Measurements from ENCODE around the gene MYO1G. TPM values are rescaled to one million over a fixed set of nuclear protein-coding genes. Genes with fewer than 3 reads are reported as not detected.
A peak's percentile ranks its signal among the peaks of the same experiment; 100 is the strongest.

Gene MYO1G
- total RNA-seq, 1 experiment from 2014 or later: 0.41 TPM

DNA sequence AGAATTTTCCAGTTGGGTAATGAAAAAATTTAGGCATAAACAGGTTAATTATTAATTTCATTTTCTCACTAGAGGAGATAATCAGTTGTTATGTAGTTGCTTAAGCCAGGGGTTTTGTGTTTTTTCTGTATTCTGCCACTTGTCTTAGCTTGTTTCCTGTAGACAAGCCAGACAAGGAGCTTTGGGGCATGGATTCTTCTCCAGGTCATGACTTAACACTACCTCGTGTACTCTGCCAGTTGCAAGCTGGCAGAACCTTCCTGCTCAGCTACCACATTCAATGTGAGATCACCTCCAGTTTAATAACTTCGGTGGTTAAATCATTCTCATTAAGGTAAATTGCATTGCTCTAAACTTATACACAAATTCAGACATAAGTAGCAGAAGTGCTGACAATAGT, 23.0 kb upstream of the MYO1G start:
- H3K36me3 ChIP-seq (ENCODE audit: control insufficient read depth, insufficient read depth, low read length): peaks cover 5% of the 10 kb centered on the region; the same call in 1 of the 2 replicates
- ATAC-seq: no peak
- intact Hi-C loops (cut with micrococcal nuclease; ENCODE audit: unreplicated experiment): no loop called here
- no peaks in the 10 kb centered on the region for H3K27me3 ChIP-seq (ENCODE audit: control insufficient read depth, insufficient read depth, low read length)
- peak overlapping the region in 1 of 2 experiments; percentile 79; a peak in 1 of 4 replicates for H3K4me3 ChIP-seq (ENCODE audit: low read depth in 2 of 2, low read length in 2 of 2)
- no peak overlapping the region for H3K27ac ChIP-seq (ENCODE audit: low read length)
- ChIA-PET CTCF (no interaction called here), POLR2A (interaction anchor here (0.6 kb wide), 2 partner anchors 52 to 834 kb away, joined by 3 to 4 read pairs; no protein-coding TSS in a partner anchor)
- no peak for DNase-seq (ENCODE audit: low read depth, low spot score)
- BruUV-seq (replicated peaks): no TSS peak
- H3K4me1 ChIP-seq (ENCODE audit: control insufficient read depth, insufficient read depth, low read length): peaks cover 9% of the 10 kb centered on the region
- in situ Hi-C loops (cut with HindIII; ENCODE audit: low pct_unique_long_range_greater_than_20kb, low sequenced_read_pairs): no loop called here
- TF ChIP-seq POLR2AphosphoS5 (IDR thresholded peaks at IDR 0.05; ENCODE audit: low read depth, low read length): no peak
- TF ChIP-seq REST (IDR thresholded peaks at IDR 0.05; ENCODE audit: insufficient read depth in 1 of 2, low read depth in 2 of 2, low read length in 1 of 2): no peak
- no peak for TF ChIP-seq TCF7L2 (IDR thresholded peaks at IDR 0.05; ENCODE audit: low read depth, low read length)
- no peaks in the 10 kb centered on the region for H3K9me3 ChIP-seq (ENCODE audit: control insufficient read depth, insufficient read depth, low read depth, low read length)

GRCh38 chr7:45001138-45001694, 22.4 kb upstream of the MYO1G start:
- CTCF ChIA-PET: no interaction called here

More at GRCh38 chr7:45001138-45001694, 22.4 kb upstream of the MYO1G start:
- intact Hi-C loops (cut with micrococcal nuclease; ENCODE audit: unreplicated experiment): no loop called here
- Histone ChIP-seq H3K27ac (ENCODE audit: low read length) (peak overlapping the region; percentile 91), H3K9me3 (ENCODE audit: control insufficient read depth, insufficient read depth, low read depth, low read length) (no peaks in the 10 kb centered on the region), H3K27me3 (ENCODE audit: control insufficient read depth, insufficient read depth, low read length) (no peaks in the 10 kb centered on the region), H3K4me3 (ENCODE audit: low read depth in 2 of 2, low read length in 2 of 2) (peak overlapping the region; percentile 79 to 96), H3K4me1 (ENCODE audit: control insufficient read depth, insufficient read depth, low read length) (peaks cover 9% of the 10 kb centered on the region), H3K36me3 (ENCODE audit: control insufficient read depth, insufficient read depth, low read length) (peaks cover 5% of the 10 kb centered on the region; the same call in 1 of the 2 replicates)
- in situ Hi-C loops (cut with HindIII; ENCODE audit: low pct_unique_long_range_greater_than_20kb, low sequenced_read_pairs): no loop called here
- ATAC-seq: no peak
- POLR2A ChIA-PET: interaction anchor here (0.9 kb wide), 2 partner anchors 14 to 19 kb away, joined by 3 to 4 read pairs; no protein-coding TSS in a partner anchor
- no peak for TF ChIP-seq SIN3A (IDR thresholded peaks at IDR 0.05; ENCODE audit: borderline replicate concordance, insufficient read depth, low read depth, low read length)
- TF ChIP-seq TCF7L2 (IDR thresholded peaks at IDR 0.05; ENCODE audit: low read depth, low read length): no peak
- no peak for TF ChIP-seq REST (IDR thresholded peaks at IDR 0.05; ENCODE audit: insufficient read depth in 1 of 2, low read depth in 2 of 2, low read length in 1 of 2)
- TF ChIP-seq, protein P1, sequence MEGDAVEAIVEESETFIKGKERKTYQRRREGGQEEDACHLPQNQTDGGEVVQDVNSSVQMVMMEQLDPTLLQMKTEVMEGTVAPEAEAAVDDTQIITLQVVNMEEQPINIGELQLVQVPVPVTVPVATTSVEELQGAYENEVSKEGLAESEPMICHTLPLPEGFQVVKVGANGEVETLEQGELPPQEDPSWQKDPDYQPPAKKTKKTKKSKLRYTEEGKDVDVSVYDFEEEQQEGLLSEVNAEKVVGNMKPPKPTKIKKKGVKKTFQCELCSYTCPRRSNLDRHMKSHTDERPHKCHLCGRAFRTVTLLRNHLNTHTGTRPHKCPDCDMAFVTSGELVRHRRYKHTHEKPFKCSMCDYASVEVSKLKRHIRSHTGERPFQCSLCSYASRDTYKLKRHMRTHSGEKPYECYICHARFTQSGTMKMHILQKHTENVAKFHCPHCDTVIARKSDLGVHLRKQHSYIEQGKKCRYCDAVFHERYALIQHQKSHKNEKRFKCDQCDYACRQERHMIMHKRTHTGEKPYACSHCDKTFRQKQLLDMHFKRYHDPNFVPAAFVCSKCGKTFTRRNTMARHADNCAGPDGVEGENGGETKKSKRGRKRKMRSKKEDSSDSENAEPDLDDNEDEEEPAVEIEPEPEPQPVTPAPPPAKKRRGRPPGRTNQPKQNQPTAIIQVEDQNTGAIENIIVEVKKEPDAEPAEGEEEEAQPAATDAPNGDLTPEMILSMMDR (IDR thresholded peaks at IDR 0.05): no peak
- TF ChIP-seq POLR2AphosphoS5 (IDR thresholded peaks at IDR 0.05; ENCODE audit: low read depth, low read length): no peak
- TSS peak; percentile 78 for BruUV-seq (replicated peaks)
- DNase-seq (ENCODE audit: low read depth, low spot score): no peak
